Lung (tissue), 12 donors: ENCODE results near the gene KCNT1. TPM values are rescaled to one million over a fixed set of nuclear protein-coding genes. Genes with fewer than 3 reads are reported as not detected.

Experiments used
- ATAC-seq: fragments of 200-7000 bp; cut with Tn5 transposase; one replicate; pipeline ENCODE4 v1.9.1; 2020; ENCODE audit warnings: moderate number of reproducible peaks; ENCODE audit not compliant: insufficient read depth, low FRiP score
- DNase-seq, 3 donors: peaks; one replicate each; pipeline ENCODE4 v3.0.0-alpha.2; 2013 to 2017
- H3K27ac ChIP-seq, 2 donors: one replicate each; pipeline ENCODE4 v1.5.1; 2013; ENCODE audit warnings: mild to moderate bottlenecking in 2 of 2, moderate library complexity in 2 of 2, control low read depth in 1 of 2, inconsistent platforms in 1 of 2, low read depth in 1 of 2, low read length in 1 of 2
- H3K27me3 ChIP-seq, 3 donors: one replicate each; pipeline ENCODE4 v1.5.1; 2013; ENCODE audit warnings: low read length in 2 of 3; ENCODE audit not compliant: control insufficient read depth in 3 of 3, insufficient read depth in 3 of 3
- H3K36me3 ChIP-seq, 4 donors: one replicate each; pipeline ENCODE4 v1.5.1; 2013; ENCODE audit warnings: low read length in 4 of 4, mild to moderate bottlenecking in 1 of 4, moderate library complexity in 1 of 4; ENCODE audit not compliant: control insufficient read depth in 4 of 4, insufficient read depth in 4 of 4
- H3K4me1 ChIP-seq, 5 donors: one replicate each; pipeline ENCODE4 v1.5.1; 2013; ENCODE audit warnings: low read length in 5 of 5, mild to moderate bottlenecking in 2 of 5, moderate library complexity in 1 of 5; ENCODE audit not compliant: control insufficient read depth in 5 of 5, insufficient read depth in 5 of 5
- H3K4me3 ChIP-seq: one replicate; pipeline ENCODE4 v1.5.1; 2013; ENCODE audit warnings: mild to moderate bottlenecking, control low read depth, moderate library complexity
- H3K9ac ChIP-seq, 2 donors: one replicate each; pipeline ENCODE4 v1.5.1; 2013; ENCODE audit warnings: low read length in 2 of 2, control low read depth in 1 of 2; ENCODE audit not compliant: insufficient read depth in 1 of 2
- H3K9me3 ChIP-seq, 4 donors: one replicate each; pipeline ENCODE4 v1.5.1; 2013; ENCODE audit warnings: low read length in 3 of 4, mild to moderate bottlenecking in 1 of 4, moderate library complexity in 1 of 4; ENCODE audit not compliant: control insufficient read depth in 4 of 4, insufficient read depth in 3 of 4
- WGBS, 2 donors: extraction: QIAGEN DNeasy Blood & Tissue Kit; methylation state at CpG; one replicate each; pipeline ENCODE4 v1.1.7; 2013; 5-methylcytosine and 5-hydroxymethylcytosine counted together
- polyA plus RNA-seq, 2 donors: library from polyadenylated mRNA; stranded (reverse); fragments of 200-250 nt; gene quantifications; one replicate each; pipeline ENCODE4 v1.2.1, GENCODE V29; 2013
- total RNA-seq, 2 donors: library from RNA; depleted of rRNA in 1 of 2; stranded (reverse); fragments of >200 nt in 1 of 2; gene quantifications; one replicate each; pipeline ENCODE4 v1.2.1, GENCODE V29; 2014 to 2021
- TF ChIP-seq, protein P1 (sequence below): IDR thresholded peaks from 2 replicates; pipeline ENCODE4 v1.5.1; 2012; ENCODE audit warnings: mild to moderate bottlenecking; ENCODE audit errors: control extremely low read depth, extremely low read depth
- donor health status: control.
- donor health status: control.
- donor health status: Bipolar disorder and iron deficiency.
- donor health status: healthy.
- donor health status: DM: yes; HTN: yes; CAD: no.

The KCNT1 gene
- total and polyA plus RNA-seq, 4 donors, result 0.06 to 0.28 (median 0.11) TPM

- no peaks in the 10 kb centered on the region for H3K36me3 ChIP-seq
- H3K27me3 ChIP-seq, result peaks cover 0 to 8% (median 4%) of the 10 kb centered on the region in 3 donors
- TF ChIP-seq, protein P1, sequence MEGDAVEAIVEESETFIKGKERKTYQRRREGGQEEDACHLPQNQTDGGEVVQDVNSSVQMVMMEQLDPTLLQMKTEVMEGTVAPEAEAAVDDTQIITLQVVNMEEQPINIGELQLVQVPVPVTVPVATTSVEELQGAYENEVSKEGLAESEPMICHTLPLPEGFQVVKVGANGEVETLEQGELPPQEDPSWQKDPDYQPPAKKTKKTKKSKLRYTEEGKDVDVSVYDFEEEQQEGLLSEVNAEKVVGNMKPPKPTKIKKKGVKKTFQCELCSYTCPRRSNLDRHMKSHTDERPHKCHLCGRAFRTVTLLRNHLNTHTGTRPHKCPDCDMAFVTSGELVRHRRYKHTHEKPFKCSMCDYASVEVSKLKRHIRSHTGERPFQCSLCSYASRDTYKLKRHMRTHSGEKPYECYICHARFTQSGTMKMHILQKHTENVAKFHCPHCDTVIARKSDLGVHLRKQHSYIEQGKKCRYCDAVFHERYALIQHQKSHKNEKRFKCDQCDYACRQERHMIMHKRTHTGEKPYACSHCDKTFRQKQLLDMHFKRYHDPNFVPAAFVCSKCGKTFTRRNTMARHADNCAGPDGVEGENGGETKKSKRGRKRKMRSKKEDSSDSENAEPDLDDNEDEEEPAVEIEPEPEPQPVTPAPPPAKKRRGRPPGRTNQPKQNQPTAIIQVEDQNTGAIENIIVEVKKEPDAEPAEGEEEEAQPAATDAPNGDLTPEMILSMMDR, result no peak
- peaks cover 0 to 5% (median 0%) of the 10 kb centered on the region in 5 donors for H3K4me1 ChIP-seq
- no peak overlapping the region for H3K27ac ChIP-seq
- DNase-seq (no peak), ATAC-seq (no peak)
- H3K4me3 ChIP-seq, result no peak overlapping the region
- H3K9ac ChIP-seq, result no peak overlapping the region
- WGBS, 2 donors, result 69 to 72% methylated on average over 16 of the region's 16 CpGs
- H3K9me3 ChIP-seq, result no peaks in the 10 kb centered on the region
These were observed 22.3 kb downstream of the KCNT1 start for GRCh38 chr9:135724186-135724787.

- no peak overlapping the region for H3K9ac ChIP-seq
These were observed 24.3 kb downstream of the KCNT1 start for GRCh38 chr9:135726138-135726853.

GRCh38 chr9:135727257-135727875, 25.4 kb downstream of the KCNT1 start:
- ATAC-seq, result no peak
- Histone ChIP-seq H3K4me3 (no peak overlapping the region), H3K9me3 (peaks cover 0 to 10% (median 4%) of the 10 kb centered on the region in 4 donors), H3K9ac (no peak overlapping the region), H3K27me3 (peaks cover 0 to 4% (median 0%) of the 10 kb centered on the region in 3 donors), H3K36me3 (no peaks in the 10 kb centered on the region), H3K4me1 (peaks cover 0 to 5% (median 0%) of the 10 kb centered on the region in 5 donors), H3K27ac (no peak overlapping the region)
- DNase-seq, result no peak
- TF ChIP-seq, protein P1, result no peak
- WGBS, 2 donors, result 53 to 61% methylated on average over 11 of the region's 11 CpGs

More at GRCh38 chr9:135726138-135726853, 24.3 kb downstream of the KCNT1 start:
- H3K27ac ChIP-seq, result no peak overlapping the region
- H3K4me1 ChIP-seq, result peaks cover 0 to 5% (median 0%) of the 10 kb centered on the region in 5 donors
- H3K27me3 ChIP-seq, result peaks cover 0 to 4% (median 0%) of the 10 kb centered on the region in 3 donors
- no peaks in the 10 kb centered on the region for H3K36me3 ChIP-seq
- no peak for ATAC-seq
- no peak for DNase-seq
- WGBS, 2 donors, result 54 to 69% methylated on average over 13 to 16 of the region's 16 CpGs
- peaks cover 0 to 5% (median 1%) of the 10 kb centered on the region in 4 donors for H3K9me3 ChIP-seq
- TF ChIP-seq, protein P1, result no peak
- H3K4me3 ChIP-seq, result no peak overlapping the region
